GM23248 (cell line): Measurements from ENCODE around the gene EDIL3. TPM values are rescaled to one million over a fixed set of nuclear protein-coding genes. Genes with fewer than 3 reads are reported as not detected.

Experiments used
- DNase-seq: peaks from one replicate; pipeline ENCODE4 v3.0.0-alpha.2; 2015
- H2AFZ ChIP-seq: fragments of 200-600 bp; sonication (generic); 2 replicates; pipeline ENCODE4 v1.6.1; 2016; ENCODE audit warnings: antibody characterized with exemption
- H3F3A ChIP-seq: fragments of 200-600 bp; sonication (generic); 2 replicates; pipeline ENCODE4 v1.6.1; 2016; ENCODE audit warnings: mild to moderate bottlenecking, antibody characterized with exemption, mixed run types; ENCODE audit not compliant: insufficient read depth
- H3K27ac ChIP-seq: fragments of 200-600 bp; sonication (generic); 2 replicates; pipeline ENCODE4 v1.5.1; 2016; ENCODE audit warnings: mild to moderate bottlenecking
- H3K27me3 ChIP-seq: fragments of 200-600 bp; sonication (generic); replicated peaks from 2 replicates; pipeline ENCODE4 v1.6.1; 2016; ENCODE audit warnings: mild to moderate bottlenecking; ENCODE audit not compliant: insufficient read depth
- H3K36me3 ChIP-seq: fragments of 200-600 bp; sonication (generic); 2 replicates; pipeline ENCODE4 v1.6.1; 2016; ENCODE audit warnings: low read depth, mild to moderate bottlenecking
- H3K4me1 ChIP-seq: fragments of 200-600 bp; sonication (generic); 2 replicates; pipeline ENCODE4 v1.6.1; 2016; ENCODE audit warnings: mild to moderate bottlenecking; ENCODE audit not compliant: insufficient read depth
- H3K4me2 ChIP-seq: fragments of 200-600 bp; sonication (generic); one replicate; pipeline ENCODE4 v1.6.1; 2016; ENCODE audit warnings: mild to moderate bottlenecking; ENCODE audit not compliant: unreplicated experiment
- H3K4me3 ChIP-seq: fragments of 200-600 bp; sonication (generic); 2 replicates; pipeline ENCODE4 v1.5.1; 2016; ENCODE audit warnings: mild to moderate bottlenecking
- H3K79me2 ChIP-seq: fragments of 200-600 bp; sonication (generic); 2 replicates; pipeline ENCODE4 v1.6.1; 2016; ENCODE audit warnings: mild to moderate bottlenecking; ENCODE audit not compliant: insufficient read depth
- H3K9ac ChIP-seq: fragments of 200-600 bp; sonication (generic); 2 replicates; pipeline ENCODE4 v1.6.1; 2016; ENCODE audit warnings: mild to moderate bottlenecking
- H3K9me2 ChIP-seq: fragments of 200-600 bp; sonication (generic); 2 replicates; pipeline ENCODE4 v1.6.1; 2016; ENCODE audit warnings: mixed run types, mild to moderate bottlenecking, moderate library complexity; ENCODE audit not compliant: insufficient read depth
- H3K9me3 ChIP-seq: fragments of 200-600 bp; sonication (generic); one replicate; pipeline ENCODE4 v1.6.1; 2017; ENCODE audit warnings: low read depth
- H4K20me1 ChIP-seq: fragments of 200-600 bp; sonication (generic); 2 replicates; pipeline ENCODE4 v1.6.0; 2016; ENCODE audit not compliant: insufficient read depth
- EZH2 ChIP-seq: fragments of 200-600 bp; sonication (generic); IDR thresholded peaks from 2 replicates; pipeline ENCODE4 v1.6.1; 2018; ENCODE audit warnings: antibody characterized with exemption, mild to moderate bottlenecking; ENCODE audit not compliant: insufficient read depth, poor library complexity, severe bottlenecking
- EZH2phosphoT487 ChIP-seq: fragments of 200-600 bp; sonication (generic); IDR thresholded peaks from 2 replicates; pipeline ENCODE4 v1.6.1; 2018; ENCODE audit warnings: antibody characterized with exemption, moderate library complexity, mild to moderate bottlenecking, low read depth; ENCODE audit not compliant: insufficient read depth
- WGBS, 2 experiments: methylation state at CpG; one replicate each; pipeline ENCODE4 v1.1.6; 2015 to 2017; ENCODE audit warnings: low lambda C conversion rate in 2 of 2, low coverage in 1 of 2; ENCODE audit errors: missing lambda C conversion rate in 2 of 2; 5-methylcytosine and 5-hydroxymethylcytosine counted together
- in situ Hi-C: fragments of 300-500 bp; cut with MboI; formaldehyde crosslinking; loops from 2 replicates; pipeline ENCODE4 v1.15.0; 2020
- polyA plus RNA-seq: library from polyadenylated mRNA; unstranded; fragments of >200 nt; fragmentation: Nextera tagmentation; extraction: Ambion mirVana; gene quantifications from 2 replicates; pipeline ENCODE4 v1.2.1, GENCODE V29; 2016
- total RNA-seq: library from RNA; depleted of rRNA; stranded (reverse); fragments of >200 nt; shearing (Covaris generic); gene quantifications from 2 replicates; pipeline ENCODE4 v1.2.3, GENCODE V29; 2014

Gene EDIL3
- total and polyA plus RNA-seq, 2 experiments from 2014 or later, result 17.7 to 24.1 TPM

DNA sequence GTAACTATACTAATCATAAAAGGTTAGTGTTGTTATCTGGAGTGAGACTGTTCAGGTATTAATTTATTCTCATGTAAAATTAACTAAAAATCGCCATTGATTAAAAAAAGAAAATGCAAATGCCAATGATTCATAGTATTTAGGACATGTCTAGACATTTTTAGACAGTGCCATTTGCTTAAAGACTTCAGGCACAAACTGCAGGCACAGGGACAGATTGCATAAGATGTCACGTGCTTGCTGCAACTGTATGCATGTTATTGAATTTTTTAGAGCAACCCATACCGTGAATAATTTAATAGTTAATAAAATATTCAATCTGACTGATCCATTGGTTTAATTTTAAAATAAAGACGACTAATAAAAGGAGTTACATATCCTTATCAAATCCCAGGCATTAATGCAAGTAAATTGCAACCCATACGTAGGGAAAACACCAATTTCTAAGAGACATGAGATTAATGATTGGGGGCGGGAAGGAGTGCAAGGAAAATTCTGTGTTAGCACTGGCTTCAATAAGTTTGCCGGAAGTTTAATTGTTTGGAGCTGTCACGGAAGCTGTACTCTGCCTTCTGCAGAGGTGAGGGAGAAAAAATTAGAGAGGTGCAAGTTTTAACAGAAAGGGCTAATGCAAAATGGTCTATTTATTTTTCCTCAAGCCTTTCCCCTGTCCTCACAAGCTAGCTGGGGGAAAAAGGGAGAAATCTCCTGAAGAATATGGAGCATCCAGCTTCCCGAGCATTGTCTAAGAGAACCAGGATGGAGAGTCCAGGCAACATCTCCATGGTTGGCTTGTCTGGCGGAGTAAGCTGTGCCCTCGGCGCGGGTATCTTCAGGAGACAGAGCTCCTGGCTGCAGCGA, 2.9 kb downstream of the EDIL3 start:
- H3K79me2 ChIP-seq, result no peaks in the 10 kb centered on the region
- no peak overlapping the region for H3K9ac ChIP-seq

DNA sequence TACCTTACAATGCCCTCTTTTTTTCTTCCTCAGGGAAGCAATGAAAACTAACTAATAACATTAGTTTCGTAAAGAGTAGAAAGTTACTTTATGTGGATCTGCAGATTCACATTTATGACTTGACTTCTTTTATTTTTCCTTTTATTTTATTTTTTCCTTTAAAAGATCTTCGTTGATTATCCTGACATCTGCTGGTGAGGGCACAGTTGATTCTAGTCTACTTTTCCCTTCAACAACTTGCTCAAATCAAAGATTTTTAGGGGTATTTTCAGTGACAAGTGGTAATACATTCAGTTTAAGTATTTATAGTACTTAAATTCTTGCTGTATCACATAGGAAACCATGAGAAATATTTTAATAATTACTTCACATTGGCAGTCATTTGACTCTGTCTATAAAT, 4.9 kb downstream of the EDIL3 start:
- Histone ChIP-seq H3K9me3 (no peaks in the 10 kb centered on the region), H3K36me3 (no peaks in the 10 kb centered on the region), H3K4me3 (no peak overlapping the region), H3K27me3 (peaks cover 42% of the 10 kb centered on the region), H4K20me1 (no peaks in the 10 kb centered on the region), H3K4me2 (no peak overlapping the region), H3K9me2 (no peaks in the 10 kb centered on the region), H3K9ac (no peak overlapping the region), H3K4me1 (peaks cover 5% of the 10 kb centered on the region), H3K27ac (no peak overlapping the region), H2AFZ (no peak overlapping the region), H3K79me2 (no peaks in the 10 kb centered on the region), H3F3A (no peaks in the 10 kb centered on the region)
- peak; percentile 1 for DNase-seq
- in situ Hi-C loops, result no loop called here
- no peak for TF ChIP-seq EZH2phosphoT487
- no peak for TF ChIP-seq EZH2
- 53 to 58% methylated on average over 2 of the region's 2 CpGs for WGBS, 2 experiments

More for the DNA sequence above, 2.9 kb downstream of the EDIL3 start:
- no peaks in the 10 kb centered on the region for H3F3A ChIP-seq
- peak overlapping the region; percentile 65 for H3K4me3 ChIP-seq
- H3K27me3 ChIP-seq, result peaks cover 54% of the 10 kb centered on the region
- no peaks in the 10 kb centered on the region for H3K9me3 ChIP-seq
- DNase-seq, result peak; percentile 3
- no peak overlapping the region for H3K27ac ChIP-seq
- H3K4me2 ChIP-seq, result peak overlapping the region; percentile 73
- H3K9me2 ChIP-seq, result no peaks in the 10 kb centered on the region
- peaks cover 5% of the 10 kb centered on the region for H3K4me1 ChIP-seq
- in situ Hi-C loops, result no loop called here
- WGBS, 2 experiments, result 30 to 31% methylated on average over 14 of the region's 14 CpGs
- H2AFZ ChIP-seq, result peak overlapping the region; percentile 67
- no peaks in the 10 kb centered on the region for H4K20me1 ChIP-seq
- H3K36me3 ChIP-seq, result no peaks in the 10 kb centered on the region
- TF ChIP-seq EZH2phosphoT487, result no peak
- no peak for TF ChIP-seq EZH2

DNA sequence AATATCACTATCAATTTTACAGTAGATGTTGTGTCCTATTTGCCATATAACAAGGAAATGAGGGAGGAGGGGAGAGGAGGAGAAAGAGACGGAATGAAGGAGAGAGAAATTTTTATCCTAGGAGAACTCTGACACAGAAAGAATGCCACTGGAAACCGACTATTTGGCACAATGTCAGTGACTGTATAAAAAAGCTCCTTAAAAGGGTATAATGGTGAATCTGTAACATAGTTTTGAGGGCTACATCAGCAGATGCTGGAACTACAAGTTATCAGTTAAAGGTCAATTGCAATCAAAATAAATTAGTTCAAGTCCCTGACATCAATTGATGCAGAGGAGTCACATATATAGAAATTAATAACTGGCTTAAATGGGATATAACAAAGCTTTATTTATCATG, 5.7 kb downstream of the EDIL3 start:
- no peaks in the 10 kb centered on the region for H3K9me3 ChIP-seq
- H3F3A ChIP-seq, result no peaks in the 10 kb centered on the region
- no peaks in the 10 kb centered on the region for H4K20me1 ChIP-seq
- no peak for TF ChIP-seq EZH2phosphoT487
- no peak for TF ChIP-seq EZH2
- 33 to 38% methylated on average over 2 of the region's 2 CpGs for WGBS, 2 experiments
- H3K4me3 ChIP-seq, result no peak overlapping the region
- H3K27ac ChIP-seq, result no peak overlapping the region
- H3K9me2 ChIP-seq, result no peaks in the 10 kb centered on the region
- peak; percentile 4 for DNase-seq
- in situ Hi-C loops, result no loop called here
- H3K27me3 ChIP-seq, result peaks cover 43% of the 10 kb centered on the region
- no peak overlapping the region for H3K9ac ChIP-seq
- no peak overlapping the region for H2AFZ ChIP-seq
- no peaks in the 10 kb centered on the region for H3K36me3 ChIP-seq
- H3K4me1 ChIP-seq, result peaks cover 5% of the 10 kb centered on the region
- H3K4me2 ChIP-seq, result no peak overlapping the region
- no peaks in the 10 kb centered on the region for H3K79me2 ChIP-seq

DNA sequence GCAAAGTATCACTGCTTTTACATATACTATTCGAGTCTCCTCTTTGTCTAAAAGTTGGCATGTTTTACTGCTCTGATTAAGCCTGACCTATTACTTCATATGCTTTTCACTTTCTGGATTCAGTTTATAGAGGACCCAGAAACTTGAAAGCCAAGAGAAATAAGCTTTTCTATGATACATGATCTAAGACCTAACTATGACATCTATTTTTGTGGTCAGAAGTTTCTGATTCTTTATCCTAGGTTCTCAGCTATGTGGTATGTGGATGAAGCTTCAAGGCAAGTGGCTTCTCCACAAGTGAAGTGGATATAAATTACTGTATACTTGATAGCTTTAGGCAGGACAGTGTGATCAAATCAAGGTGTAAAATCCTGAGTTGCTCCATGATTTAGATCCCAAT, 6.3 kb downstream of the EDIL3 start:
- Histone ChIP-seq H3K36me3 (no peaks in the 10 kb centered on the region), H2AFZ (no peak overlapping the region), H3K79me2 (no peaks in the 10 kb centered on the region), H3K27ac (no peak overlapping the region), H3K4me1 (peaks cover 5% of the 10 kb centered on the region), H4K20me1 (no peaks in the 10 kb centered on the region), H3K9me2 (no peaks in the 10 kb centered on the region), H3K4me2 (no peak overlapping the region), H3K9me3 (no peaks in the 10 kb centered on the region), H3F3A (no peaks in the 10 kb centered on the region), H3K4me3 (no peak overlapping the region), H3K27me3 (peaks cover 43% of the 10 kb centered on the region), H3K9ac (no peak overlapping the region)
- TF ChIP-seq EZH2phosphoT487 (no peak), EZH2 (no peak)
- in situ Hi-C loops, result no loop called here
- peak; percentile 34 for DNase-seq
- WGBS, 2 experiments, result 37 to 44% methylated on average over 1 of the region's 1 CpG
